DND-41 (cell line): ENCODE measurements around the gene SRMS.

ENCODE experiments used
- ATAC-seq: fragments of 200-7000 bp; cut with Tn5 transposase; 3 replicates; pipeline ENCODE4 v1.9.1; 2021; ENCODE audit warnings: low read depth; ENCODE audit not compliant: insufficient read depth
- DNase-seq: peaks from one replicate; pipeline ENCODE4 v3.0.0-alpha.2; 2020
- H2AFZ ChIP-seq: 2 replicates; pipeline ENCODE4 v1.6.0; 2012; ENCODE audit warnings: low read depth, low read length
- H3K27ac ChIP-seq: 2 replicates; pipeline ENCODE4 v1.5.1; 2012; ENCODE audit warnings: low read length, inconsistent platforms
- H3K27me3 ChIP-seq: fragments of 200-600 bp; sonication (generic); 2 replicates; pipeline ENCODE4 v1.6.0; 2012; ENCODE audit warnings: low read length, mild to moderate bottlenecking, inconsistent platforms; ENCODE audit not compliant: insufficient read depth, poor library complexity
- H3K36me3 ChIP-seq: 2 replicates; pipeline ENCODE4 v1.5.1; 2012; ENCODE audit warnings: low read length, inconsistent platforms; ENCODE audit not compliant: insufficient read depth
- H3K4me1 ChIP-seq: 2 replicates; pipeline ENCODE4 v1.5.1; 2012; ENCODE audit warnings: mild to moderate bottlenecking, low read length; ENCODE audit not compliant: insufficient read depth
- H3K4me2 ChIP-seq: 2 replicates; pipeline ENCODE4 v1.6.0; 2012; ENCODE audit warnings: mild to moderate bottlenecking, moderate library complexity, low read length, inconsistent platforms; ENCODE audit not compliant: insufficient read depth
- H3K4me3 ChIP-seq, 2 experiments: fragments of 200-600 bp in 1 of 2; shearing (Covaris generic) in 1 of 2; 2 replicates each; pipeline ENCODE4 v1.5.1; 2012 to 2016; ENCODE audit warnings: inconsistent platforms in 2 of 2, low read length in 2 of 2, mild to moderate bottlenecking in 2 of 2, low read depth in 1 of 2, moderate library complexity in 1 of 2
- H3K79me2 ChIP-seq: 2 replicates; pipeline ENCODE4 v1.6.0; 2012; ENCODE audit warnings: low read length, inconsistent platforms; ENCODE audit not compliant: insufficient read depth
- H3K9ac ChIP-seq: 2 replicates; pipeline ENCODE4 v1.6.0; 2012; ENCODE audit warnings: low read depth, mild to moderate bottlenecking, inconsistent platforms, low read length, moderate library complexity
- H3K9me3 ChIP-seq: 2 replicates; pipeline ENCODE4 v1.5.1; 2012; ENCODE audit warnings: low read length, moderate library complexity, mild to moderate bottlenecking, inconsistent platforms; ENCODE audit not compliant: insufficient read depth, severe bottlenecking
- H4K20me1 ChIP-seq: 2 replicates; pipeline ENCODE4 v1.6.0; 2012; ENCODE audit warnings: low read length; ENCODE audit not compliant: insufficient read depth
- CTCF ChIP-seq: IDR thresholded peaks from 2 replicates; pipeline ENCODE4 v1.5.1; 2012; ENCODE audit warnings: borderline replicate concordance, low read length, moderate library complexity, mild to moderate bottlenecking; ENCODE audit not compliant: poor library complexity, severe bottlenecking; ENCODE audit errors: extremely low read depth
- EZH2 ChIP-seq: IDR thresholded peaks from 3 replicates; pipeline ENCODE4 v1.6.1; 2012; ENCODE audit warnings: borderline replicate concordance, low read depth, mild to moderate bottlenecking, moderate library complexity, low read length, inconsistent platforms; ENCODE audit not compliant: severe bottlenecking

The SRMS gene

GRCh38 chr20:63580796-63581461 lies 33.4 kb upstream of the SRMS start:
- TF ChIP-seq CTCF = peak; percentile 55
- no peak for TF ChIP-seq EZH2
- Histone ChIP-seq H3K4me2 (no peak overlapping the region), H3K36me3 (no peaks in the 10 kb centered on the region), H3K27me3 (no peaks in the 10 kb centered on the region), H4K20me1 (peaks cover 4% of the 10 kb centered on the region; the same call in 1 of the 2 replicates), H3K9me3 (no peaks in the 10 kb centered on the region), H3K79me2 (no peaks in the 10 kb centered on the region), H3K4me1 (no peaks in the 10 kb centered on the region), H3K9ac (no peak overlapping the region), H3K27ac (no peak overlapping the region), H2AFZ (no peak overlapping the region), H3K4me3 (no peak overlapping the region)
- DNase-seq (peak; percentile 33), ATAC-seq (peak; percentile 54; the same call in 2 of the 3 replicates)

- Histone ChIP-seq H3K36me3 (no peaks in the 10 kb centered on the region), H3K79me2 (no peaks in the 10 kb centered on the region), H3K4me1 (peaks cover 6% of the 10 kb centered on the region), H2AFZ (no peak overlapping the region), H3K4me2 (no peak overlapping the region), H3K27me3 (no peaks in the 10 kb centered on the region), H3K27ac (no peak overlapping the region), H3K9me3 (no peaks in the 10 kb centered on the region), H3K9ac (no peak overlapping the region), H4K20me1 (peaks cover 4% of the 10 kb centered on the region; the same call in 1 of the 2 replicates), H3K4me3 (no peak overlapping the region)
- no peak for DNase-seq
- ATAC-seq = no peak
- TF ChIP-seq EZH2 (no peak), CTCF (no peak)
Measured at GRCh38 chr20:63579017-63579694, 31.6 kb upstream of the SRMS start.

GRCh38 chr20:63578224-63579016 lies 30.9 kb upstream of the SRMS start:
- Histone ChIP-seq H3K79me2 (no peaks in the 10 kb centered on the region; the same call in 1 of the 2 replicates), H3K27me3 (no peaks in the 10 kb centered on the region), H3K36me3 (no peaks in the 10 kb centered on the region), H3K4me3 (no peak overlapping the region), H3K27ac (no peak overlapping the region), H3K9ac (no peak overlapping the region), H4K20me1 (peaks cover 5% of the 10 kb centered on the region; the same call in 1 of the 2 replicates), H2AFZ (no peak overlapping the region), H3K9me3 (no peaks in the 10 kb centered on the region), H3K4me1 (peaks cover 11% of the 10 kb centered on the region), H3K4me2 (no peak overlapping the region)
- ATAC-seq = no peak
- DNase-seq = peak; percentile 27
- no peak for TF ChIP-seq EZH2
- TF ChIP-seq CTCF = peak; percentile 50
